WI38 (cell line): Measurements from ENCODE around the gene ATF1.

ENCODE experiments used
- H3K4me3 ChIP-seq: 2 replicates; pipeline ENCODE4 v1.5.1; 2011; ENCODE audit warnings: low read depth, mild to moderate bottlenecking, control low read depth, low read length
- CTCF ChIP-seq: IDR thresholded peaks from 2 replicates; pipeline ENCODE4 v1.5.1; 2012; ENCODE audit warnings: low read depth, mild to moderate bottlenecking, control low read depth, low read length

ATF1 gene

GRCh38 chr12:50740307-50740706 is 23.6 kb upstream of the ATF1 start:
- no peak overlapping the region for H3K4me3 ChIP-seq
- no peak for TF ChIP-seq CTCF

GRCh38 chr12:50742776-50743175 is 21.1 kb upstream of the ATF1 start:
- no peak for TF ChIP-seq CTCF
- H3K4me3 ChIP-seq = no peak overlapping the region

GRCh38 chr12:50745861-50746260 is 18.0 kb upstream of the ATF1 start:
- H3K4me3 ChIP-seq = no peak overlapping the region
- no peak for TF ChIP-seq CTCF

GRCh38 chr12:50746431-50746830 is 17.5 kb upstream of the ATF1 start:
- H3K4me3 ChIP-seq = no peak overlapping the region
- TF ChIP-seq CTCF = no peak

DNA sequence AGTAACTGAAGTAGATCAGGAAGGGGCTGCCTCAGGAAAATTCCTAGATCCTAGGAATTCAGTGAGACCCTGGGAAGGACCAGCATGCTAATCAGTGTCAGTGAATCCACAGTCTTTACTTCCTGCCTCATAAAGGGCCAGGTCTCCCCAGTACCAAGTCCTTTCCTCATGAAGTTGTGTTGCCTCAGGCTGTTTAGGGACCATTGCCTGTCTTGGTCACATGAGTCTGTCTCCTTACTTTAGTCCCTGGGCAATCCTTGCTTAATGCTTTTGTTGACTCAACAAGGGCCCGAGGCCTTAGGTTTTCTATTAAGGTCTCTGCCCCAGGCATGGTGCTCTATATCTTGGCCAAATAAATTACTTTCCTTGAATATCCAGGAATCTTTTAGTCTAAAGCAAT is 16.1 kb upstream of the ATF1 start:
- H3K4me3 ChIP-seq = no peak overlapping the region
- no peak for TF ChIP-seq CTCF

DNA sequence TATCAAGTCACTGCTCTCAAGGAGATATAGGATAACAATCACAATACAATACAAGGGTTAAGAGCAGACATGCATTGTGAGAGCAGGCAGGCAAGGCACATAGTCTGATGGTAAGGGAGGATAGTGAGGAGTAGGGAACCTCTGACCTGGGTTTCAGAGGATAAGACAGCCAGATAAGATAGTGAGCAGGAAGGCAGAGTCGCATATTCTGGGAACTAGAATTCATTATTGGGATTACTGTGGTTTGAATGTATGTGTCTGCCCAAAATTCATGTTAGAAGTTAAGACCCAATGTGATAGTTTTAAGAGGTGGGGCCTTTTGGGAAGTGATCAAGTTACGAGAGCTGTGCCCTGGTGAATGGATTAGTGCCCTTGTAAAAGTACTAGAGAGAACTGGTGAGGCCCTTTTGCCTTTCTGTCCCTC is 14.4 kb upstream of the ATF1 start:
- TF ChIP-seq CTCF = no peak
- H3K4me3 ChIP-seq = no peak overlapping the region

- no peak for TF ChIP-seq CTCF
- no peak overlapping the region for H3K4me3 ChIP-seq
Observed at GRCh38 chr12:50750366-50750765, 13.5 kb upstream of the ATF1 start.
